Amniotic epithelial cell (primary cell): ENCODE data around the gene TAS2R20.

Experiments used
- DNase-seq: peaks from one replicate; pipeline ENCODE4 v3.0.0-alpha.2; 2010; ENCODE audit warnings: low read depth

The TAS2R20 gene

GRCh38 chr12:10959804-10960203, 38.3 kb downstream of the TAS2R20 start:
- DNase-seq = no peak

- DNase-seq = no peak
Observed at GRCh38 chr12:10957741-10958140, 40.4 kb downstream of the TAS2R20 start.

GRCh38 chr12:10956085-10956484, 42.0 kb downstream of the TAS2R20 start:
- no peak for DNase-seq

GRCh38 chr12:10952645-10953044, 45.5 kb downstream of the TAS2R20 start:
- no peak for DNase-seq
